Memory B cell (primary cell): ENCODE measurements around the gene EXOC2.
A peak's percentile ranks its signal among the peaks of the same experiment; 100 is the strongest.

ENCODE experiments used
- ATAC-seq: fragments of 150-1000 bp; cut with Tn5 transposase; 2 replicates; pipeline ENCODE4 v1.10.0; 2021; ENCODE audit warnings: low read depth, mild to moderate bottlenecking, moderate library complexity
- DNase-seq, 2 donors: peaks; one replicate each; pipeline ENCODE4 v3.0.0; 2022; ENCODE audit warnings: low spot score in 2 of 2
- H3K27ac Mint-ChIP-seq: one replicate; pipeline ENCODE4 v1.8.0; 2022; ENCODE audit warnings: mild to moderate bottlenecking, moderate library complexity, mixed read lengths
- H3K27me3 Mint-ChIP-seq: one replicate; pipeline ENCODE4 v1.8.0; 2022; ENCODE audit warnings: mixed read lengths
- H3K36me3 Mint-ChIP-seq: one replicate; pipeline ENCODE4 v1.8.0; 2022; ENCODE audit warnings: mild to moderate bottlenecking, mixed read lengths
- H3K4me1 Mint-ChIP-seq: one replicate; pipeline ENCODE4 v1.8.0; 2022; ENCODE audit warnings: mixed read lengths
- H3K4me3 Mint-ChIP-seq: one replicate; pipeline ENCODE4 v1.8.0; 2022; ENCODE audit warnings: mild to moderate bottlenecking, moderate library complexity, mixed read lengths
- H3K9me3 Mint-ChIP-seq: one replicate; pipeline ENCODE4 v1.8.0; 2022; ENCODE audit warnings: mixed read lengths

Gene EXOC2

DNA sequence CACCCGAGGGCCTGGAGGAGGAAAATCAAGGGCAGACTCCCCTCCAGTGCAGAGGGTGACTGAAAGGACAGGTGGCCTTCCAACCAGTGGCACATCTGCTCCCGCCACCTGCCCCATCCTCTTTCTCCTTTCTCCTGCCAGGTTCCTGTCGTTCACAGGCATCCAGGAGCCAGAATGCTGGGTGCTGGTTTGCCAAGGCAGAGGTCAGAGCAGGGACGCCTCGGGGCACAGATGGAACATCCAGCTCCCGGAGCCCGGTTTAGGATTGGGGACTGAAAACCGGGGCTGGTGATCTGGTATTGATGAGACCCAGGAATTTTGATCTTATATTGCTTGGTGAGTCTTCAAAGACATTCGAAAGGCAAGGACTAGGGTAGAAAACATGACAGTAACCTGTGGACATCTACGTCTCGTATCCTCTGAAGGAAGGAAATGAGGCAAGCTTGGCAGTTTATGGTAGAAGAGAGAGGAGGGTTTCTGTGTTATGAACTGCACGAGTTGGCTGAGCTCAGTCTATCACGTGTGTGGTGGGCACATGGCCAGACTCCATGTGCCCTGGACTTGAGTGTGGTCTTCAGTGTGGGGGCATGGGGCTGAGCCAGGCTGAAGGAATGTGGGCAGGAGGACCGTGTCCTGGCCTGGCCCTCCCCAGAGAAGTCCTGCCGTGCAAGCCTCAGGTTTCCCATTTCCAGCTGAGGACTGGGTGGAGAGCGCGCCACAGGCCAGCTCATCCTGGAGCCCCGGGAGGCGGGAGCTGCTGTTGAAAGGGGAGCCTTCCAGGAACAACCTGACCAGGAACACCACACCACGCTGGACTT lies 227.2 kb downstream of the EXOC2 start:
- ATAC-seq, result no peak
- Mint-ChIP-seq H3K27me3 (peaks cover 16% of the 10 kb centered on the region), H3K27ac (peak overlapping the region; percentile 43), H3K4me3 (no peak overlapping the region), H3K36me3 (no peaks in the 10 kb centered on the region), H3K4me1 (peaks cover 16% of the 10 kb centered on the region), H3K9me3 (no peaks in the 10 kb centered on the region)
- DNase-seq, result no peak

DNA sequence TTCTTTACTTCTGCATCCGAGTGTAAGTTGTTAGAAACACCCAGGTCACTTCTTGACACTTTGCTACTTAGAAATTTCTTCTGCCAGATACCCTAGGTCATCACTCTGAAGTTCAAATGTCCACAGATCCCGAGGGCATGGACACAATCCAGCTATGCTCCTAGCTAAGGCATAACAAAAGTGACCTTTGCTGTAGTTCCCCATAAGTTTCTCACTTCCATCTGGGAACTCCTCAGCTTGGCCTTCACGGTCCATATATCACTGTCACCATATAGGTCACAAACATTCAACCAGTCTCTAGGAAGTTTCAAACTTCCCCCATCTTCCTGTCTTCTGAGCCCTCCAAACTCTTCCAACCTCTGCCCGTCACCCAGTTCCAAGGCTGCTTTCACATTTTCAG lies 236.1 kb downstream of the EXOC2 start:
- H3K9me3 Mint-ChIP-seq, result no peaks in the 10 kb centered on the region
- DNase-seq (no peak), ATAC-seq (no peak)
- H3K27me3 Mint-ChIP-seq, result no peaks in the 10 kb centered on the region
- H3K4me3 Mint-ChIP-seq, result no peak overlapping the region
- no peaks in the 10 kb centered on the region for H3K36me3 Mint-ChIP-seq
- no peaks in the 10 kb centered on the region for H3K4me1 Mint-ChIP-seq
- no peak overlapping the region for H3K27ac Mint-ChIP-seq

DNA sequence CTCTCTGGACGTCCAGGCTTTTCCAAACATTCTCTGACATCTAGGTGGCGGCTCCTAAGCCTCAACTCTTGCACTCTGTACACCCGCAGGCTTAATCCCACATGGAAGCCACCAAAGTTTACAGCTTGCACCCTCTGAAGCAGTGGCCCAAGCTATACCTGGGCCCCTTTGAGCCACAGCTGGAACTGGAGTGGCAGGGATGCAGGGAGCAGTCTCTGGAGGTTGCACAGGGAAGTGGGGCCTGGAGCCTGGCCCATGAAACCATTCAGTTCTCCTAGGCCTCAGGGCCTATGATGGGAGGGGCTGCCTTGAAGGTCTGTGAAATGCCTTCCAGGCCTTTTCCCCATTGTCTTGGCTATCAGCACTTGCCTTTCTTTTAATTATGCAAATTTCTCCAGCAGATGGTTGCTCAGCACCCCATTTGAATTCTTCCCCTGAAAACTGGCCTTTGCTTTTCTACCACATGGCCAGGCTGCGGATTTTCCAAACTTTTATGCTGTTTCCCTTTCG lies 236.5 kb downstream of the EXOC2 start:
- DNase-seq (no peak), ATAC-seq (no peak)
- no peak overlapping the region for H3K27ac Mint-ChIP-seq
- no peaks in the 10 kb centered on the region for H3K9me3 Mint-ChIP-seq
- H3K4me1 Mint-ChIP-seq, result no peaks in the 10 kb centered on the region
- no peaks in the 10 kb centered on the region for H3K27me3 Mint-ChIP-seq
- H3K4me3 Mint-ChIP-seq, result no peak overlapping the region
- H3K36me3 Mint-ChIP-seq, result no peaks in the 10 kb centered on the region

DNA sequence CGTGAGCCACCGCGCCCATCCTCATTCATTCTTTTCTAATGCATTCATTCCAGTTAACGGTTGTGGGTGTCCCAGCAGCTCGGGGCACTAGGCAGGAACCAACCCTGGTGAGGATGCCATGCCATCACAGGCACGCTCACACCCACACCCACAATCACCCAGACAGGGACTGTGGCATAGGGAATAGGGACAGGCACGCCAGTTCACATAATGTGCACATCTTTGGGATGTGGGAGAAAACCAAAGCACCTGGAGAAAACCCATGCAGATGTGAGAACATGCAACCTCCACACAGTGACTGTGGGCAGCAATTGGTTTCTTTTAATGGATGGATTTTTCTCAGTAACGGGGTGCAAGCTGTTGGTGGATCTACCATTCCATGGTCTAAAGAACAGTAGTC lies 237.1 kb downstream of the EXOC2 start:
- DNase-seq (no peak), ATAC-seq (no peak)
- H3K27ac Mint-ChIP-seq, result no peak overlapping the region
- no peaks in the 10 kb centered on the region for H3K36me3 Mint-ChIP-seq
- no peaks in the 10 kb centered on the region for H3K4me1 Mint-ChIP-seq
- no peaks in the 10 kb centered on the region for H3K9me3 Mint-ChIP-seq
- no peak overlapping the region for H3K4me3 Mint-ChIP-seq
- no peaks in the 10 kb centered on the region for H3K27me3 Mint-ChIP-seq

DNA sequence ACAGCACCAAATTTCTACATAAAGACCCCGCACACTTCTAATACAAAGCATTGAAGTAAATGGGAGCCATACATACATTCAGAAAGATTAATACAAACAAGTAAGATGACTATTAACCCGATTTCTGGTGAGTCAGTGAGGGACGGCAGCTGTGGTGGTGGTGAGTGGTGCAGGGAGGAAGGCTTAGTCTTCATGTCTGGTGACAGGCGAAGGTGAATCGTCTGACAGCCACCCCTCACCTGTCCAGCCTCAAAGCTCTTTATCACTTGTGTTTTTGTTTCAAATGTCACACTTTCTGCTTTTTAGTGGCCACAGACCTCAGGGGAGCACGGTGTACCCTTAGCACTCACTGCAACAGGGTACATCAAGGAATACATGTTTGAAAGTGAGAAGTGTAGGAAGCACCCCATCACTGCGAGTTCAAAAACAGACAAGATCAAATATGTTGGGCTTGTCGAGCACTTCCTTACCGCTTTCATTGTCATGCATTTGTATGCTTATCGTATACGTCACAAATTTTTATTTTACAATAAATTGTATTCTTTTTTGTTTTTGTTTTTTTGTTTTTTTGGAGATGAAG lies 237.8 kb downstream of the EXOC2 start:
- H3K4me3 Mint-ChIP-seq, result no peak overlapping the region
- no peaks in the 10 kb centered on the region for H3K4me1 Mint-ChIP-seq
- ATAC-seq, result no peak
- no peak overlapping the region for H3K27ac Mint-ChIP-seq
- no peak for DNase-seq
- no peaks in the 10 kb centered on the region for H3K36me3 Mint-ChIP-seq
- no peaks in the 10 kb centered on the region for H3K27me3 Mint-ChIP-seq
- no peaks in the 10 kb centered on the region for H3K9me3 Mint-ChIP-seq

DNA sequence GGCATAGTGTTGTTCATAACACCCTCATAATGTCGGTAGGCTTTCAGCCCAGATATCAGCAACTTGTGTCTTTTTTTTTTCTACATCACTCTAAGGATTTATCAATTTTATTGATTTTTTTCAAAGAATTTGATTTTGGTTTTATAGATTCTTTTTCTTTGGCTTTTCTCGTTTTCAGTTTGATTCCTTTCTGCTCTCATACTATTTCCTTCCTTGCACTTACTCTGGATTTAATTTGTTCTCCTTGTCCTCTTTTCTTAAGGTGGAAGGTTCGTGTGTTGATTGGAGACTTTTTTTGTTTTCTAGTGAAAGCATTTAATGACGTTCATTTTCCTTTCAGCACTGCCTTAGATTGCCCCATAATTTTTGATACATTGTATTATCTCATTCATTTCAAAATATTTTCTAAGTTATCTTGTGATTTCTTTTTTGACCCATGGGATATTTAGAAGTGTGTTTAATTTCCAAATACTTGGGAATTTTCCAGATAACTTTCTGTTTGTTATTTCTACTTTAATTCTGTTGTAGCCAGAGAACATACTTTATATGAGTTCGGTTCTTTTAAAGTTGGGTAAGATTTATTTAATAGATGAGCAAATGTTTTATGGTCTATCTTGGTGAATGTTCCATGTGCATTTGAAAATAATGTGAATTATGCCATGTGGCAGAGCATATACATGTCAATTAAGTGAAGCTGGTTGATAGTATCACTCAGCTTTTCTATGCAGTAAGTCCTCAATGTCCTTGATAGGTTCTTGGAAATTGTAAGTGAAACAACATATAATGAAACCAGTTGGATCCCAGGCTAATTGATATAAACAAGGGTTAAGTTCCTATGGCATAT lies 238.6 kb downstream of the EXOC2 start:
- Mint-ChIP-seq H3K4me3 (no peak overlapping the region), H3K27me3 (no peaks in the 10 kb centered on the region), H3K36me3 (no peaks in the 10 kb centered on the region)

DNA sequence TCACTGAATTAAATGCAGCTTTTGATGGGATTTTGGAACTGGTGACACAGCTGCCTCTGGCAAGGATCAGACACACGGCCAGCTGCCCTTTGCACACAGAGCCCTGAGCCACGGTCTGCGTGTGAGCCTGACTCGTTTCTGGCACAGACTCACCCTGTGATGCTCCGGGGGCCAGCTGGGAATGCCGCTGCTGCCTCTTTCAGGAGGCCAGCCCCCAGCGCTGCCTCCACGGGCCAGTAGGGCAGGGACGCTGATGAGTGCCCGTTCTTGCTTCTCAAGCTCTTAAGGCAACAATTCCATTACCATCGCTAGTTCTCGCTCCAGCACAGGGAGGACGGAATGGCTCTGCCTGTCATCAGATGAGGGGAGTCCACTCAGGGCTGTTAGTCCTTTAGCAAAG lies 239.8 kb downstream of the EXOC2 start:
- Mint-ChIP-seq H3K4me1 (peaks cover 3% of the 10 kb centered on the region), H3K27me3 (no peaks in the 10 kb centered on the region), H3K36me3 (no peaks in the 10 kb centered on the region), H3K4me3 (no peak overlapping the region), H3K9me3 (no peaks in the 10 kb centered on the region), H3K27ac (no peak overlapping the region)
- DNase-seq (no peak), ATAC-seq (no peak)

More for the DNA sequence above, 238.6 kb downstream of the EXOC2 start:
- ATAC-seq (no peak), DNase-seq (no peak)
- H3K4me1 Mint-ChIP-seq, result no peaks in the 10 kb centered on the region
- no peak overlapping the region for H3K27ac Mint-ChIP-seq
- no peaks in the 10 kb centered on the region for H3K9me3 Mint-ChIP-seq

DNA sequence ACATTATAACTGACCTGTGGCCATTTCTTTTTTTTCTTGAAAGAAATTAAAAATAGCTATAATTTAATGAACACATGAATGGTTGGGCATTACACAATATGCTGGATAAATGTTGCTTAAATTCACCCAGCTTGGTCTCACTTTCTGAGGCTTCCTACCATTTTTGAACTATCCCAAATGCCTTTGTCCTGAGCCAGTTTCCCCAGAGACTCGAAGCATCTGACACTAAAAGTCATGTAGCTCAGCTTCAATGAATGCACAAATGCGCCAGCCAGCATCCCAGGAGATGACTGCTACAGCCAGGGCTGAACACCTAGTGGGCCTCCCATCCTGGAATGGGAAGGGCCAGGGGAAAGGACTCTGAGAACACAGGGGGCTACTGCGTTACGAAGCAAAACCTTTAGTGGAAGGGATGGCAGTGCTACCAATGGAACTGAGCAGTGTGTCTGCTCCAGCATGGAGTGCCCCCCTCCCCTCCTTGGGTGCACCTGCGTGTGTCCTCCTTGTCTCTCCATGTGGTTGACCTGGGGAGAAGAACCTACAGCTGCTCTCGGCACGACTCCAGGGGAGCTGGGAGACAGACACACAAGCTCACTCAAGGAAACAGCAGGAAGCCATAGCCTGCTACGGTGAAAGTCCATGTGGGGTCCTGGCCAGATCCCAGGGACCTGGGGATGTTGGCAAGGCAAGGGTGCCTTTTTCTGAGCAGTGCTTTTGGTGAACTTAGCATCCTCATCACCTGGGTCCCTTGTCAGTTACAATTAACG lies 240.5 kb downstream of the EXOC2 start:
- H3K27ac Mint-ChIP-seq, result no peak overlapping the region

DNA sequence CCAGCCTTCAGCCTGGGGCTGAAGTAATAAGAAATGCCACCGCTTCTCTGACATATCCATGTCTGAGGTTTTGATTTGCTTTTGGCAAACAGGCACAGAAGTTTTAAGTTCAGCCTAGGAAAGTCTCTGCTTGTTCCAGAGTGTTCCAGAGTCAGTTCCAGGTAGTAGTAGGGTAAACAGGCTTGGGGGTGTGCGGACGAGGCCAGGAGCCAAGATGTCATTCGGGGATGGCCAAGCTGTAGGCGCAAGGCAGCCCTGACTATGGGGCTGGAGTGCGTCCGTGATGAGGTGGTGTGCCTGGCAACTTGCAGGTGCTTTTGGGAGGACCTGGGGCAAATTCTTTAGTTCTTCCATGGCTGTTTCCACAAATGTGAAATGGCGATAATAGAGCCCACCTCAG lies 241.1 kb downstream of the EXOC2 start:
- H3K36me3 Mint-ChIP-seq, result no peaks in the 10 kb centered on the region
- peaks cover 6% of the 10 kb centered on the region for H3K4me1 Mint-ChIP-seq
- ATAC-seq (no peak), DNase-seq (no peak)
- H3K27ac Mint-ChIP-seq, result no peak overlapping the region
- no peaks in the 10 kb centered on the region for H3K27me3 Mint-ChIP-seq
- no peak overlapping the region for H3K4me3 Mint-ChIP-seq
- H3K9me3 Mint-ChIP-seq, result no peaks in the 10 kb centered on the region

More for the DNA sequence above, 240.5 kb downstream of the EXOC2 start:
- Mint-ChIP-seq H3K27me3 (no peaks in the 10 kb centered on the region), H3K4me1 (peaks cover 6% of the 10 kb centered on the region), H3K9me3 (no peaks in the 10 kb centered on the region), H3K4me3 (no peak overlapping the region), H3K36me3 (no peaks in the 10 kb centered on the region)
- ATAC-seq (no peak), DNase-seq (no peak)

DNA sequence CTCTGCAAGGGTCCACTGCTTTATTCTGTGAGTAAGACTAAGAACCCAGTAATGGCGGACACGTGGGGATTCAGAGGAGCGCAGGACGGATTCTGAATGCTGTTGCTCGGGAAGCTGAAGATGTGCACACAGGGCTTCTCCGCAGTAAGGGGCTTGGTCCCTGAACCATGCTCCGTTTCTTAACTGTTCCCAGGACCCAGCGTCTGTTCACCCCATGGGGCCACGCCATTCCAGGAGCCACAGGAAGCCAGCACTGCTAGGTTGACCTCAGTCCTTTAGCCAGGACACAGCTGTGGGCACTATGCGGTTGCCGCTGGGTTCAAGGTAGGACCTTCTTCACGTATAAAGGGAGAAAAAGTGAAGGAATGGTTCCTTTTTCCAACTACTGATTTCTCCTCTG lies 241.6 kb downstream of the EXOC2 start:
- Mint-ChIP-seq H3K9me3 (no peaks in the 10 kb centered on the region), H3K27me3 (no peaks in the 10 kb centered on the region), H3K4me3 (no peak overlapping the region), H3K4me1 (peaks cover 6% of the 10 kb centered on the region), H3K36me3 (no peaks in the 10 kb centered on the region), H3K27ac (no peak overlapping the region)
- ATAC-seq (no peak), DNase-seq (no peak)

DNA sequence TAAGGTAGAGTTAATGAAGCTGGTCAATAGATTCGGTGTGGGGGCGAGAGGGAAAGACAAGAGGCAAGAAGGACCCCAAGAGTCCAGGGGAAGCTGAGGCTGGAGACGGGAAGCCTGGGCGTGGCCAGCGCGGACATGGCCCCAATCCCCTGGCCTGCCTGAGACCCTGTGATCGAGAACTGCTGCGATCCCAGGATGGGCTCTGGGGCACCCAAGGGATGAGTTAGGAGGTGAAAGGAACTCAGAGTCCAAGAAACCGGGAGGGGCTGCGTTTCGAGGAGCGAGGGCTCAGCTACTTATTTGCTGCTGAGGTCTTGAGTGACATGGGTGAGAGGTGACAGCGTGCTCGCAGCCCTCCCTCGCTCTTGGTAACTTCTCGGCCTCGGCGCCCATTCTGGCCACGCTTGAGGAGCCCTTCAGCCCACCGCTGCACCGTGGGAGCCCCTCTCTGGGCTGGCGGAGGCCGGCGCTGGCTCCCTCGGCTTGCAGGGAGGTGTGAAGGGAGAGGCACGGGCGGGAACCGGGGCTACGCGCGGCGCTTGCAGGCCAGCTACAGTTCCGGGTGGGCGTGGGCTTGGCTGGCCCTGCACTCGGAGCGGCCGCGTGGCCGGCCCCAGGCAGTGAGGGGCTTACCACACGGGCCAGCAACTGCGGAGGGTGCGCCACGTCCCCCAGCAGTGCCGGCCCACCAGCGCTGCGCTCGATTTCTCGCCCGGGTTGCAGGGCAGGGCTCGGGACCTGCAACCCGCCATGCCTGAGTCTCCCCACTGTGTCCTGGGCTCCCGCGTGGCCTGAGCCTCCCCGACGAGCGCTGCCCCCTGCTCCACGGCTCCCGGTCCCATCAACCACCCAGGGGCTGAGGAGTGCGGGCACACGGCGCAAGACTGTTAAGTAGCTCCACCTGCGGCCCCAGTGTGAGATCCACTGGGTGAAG lies 243.2 kb downstream of the EXOC2 start:
- H3K27ac Mint-ChIP-seq, result no peak overlapping the region
- DNase-seq, result no peak
- no peaks in the 10 kb centered on the region for H3K9me3 Mint-ChIP-seq
- H3K4me1 Mint-ChIP-seq, result peaks cover 11% of the 10 kb centered on the region
- H3K36me3 Mint-ChIP-seq, result no peaks in the 10 kb centered on the region
- no peak overlapping the region for H3K4me3 Mint-ChIP-seq
- no peaks in the 10 kb centered on the region for H3K27me3 Mint-ChIP-seq
- no peak for ATAC-seq

DNA sequence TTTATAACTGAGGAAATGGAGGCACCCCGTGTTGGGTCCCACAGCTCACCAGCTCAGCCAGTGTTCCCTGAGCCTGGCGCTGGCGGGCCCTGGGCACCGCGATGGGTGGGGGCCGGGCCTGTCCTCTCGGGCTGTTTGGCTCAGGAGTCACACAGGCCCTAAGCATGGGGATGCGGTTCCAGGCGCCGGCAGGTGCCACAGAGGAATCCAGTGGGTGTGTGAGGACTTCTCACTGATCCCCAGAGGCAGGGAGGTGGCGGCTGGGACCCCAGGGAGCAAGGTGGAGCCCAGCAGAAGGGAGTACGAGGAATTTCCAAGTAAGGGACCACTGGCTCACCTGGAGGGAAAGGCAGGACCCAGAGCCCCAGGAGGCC lies 243.9 kb downstream of the EXOC2 start:
- ATAC-seq (no peak), DNase-seq (no peak)
- no peaks in the 10 kb centered on the region for H3K36me3 Mint-ChIP-seq
- no peak overlapping the region for H3K27ac Mint-ChIP-seq
- no peaks in the 10 kb centered on the region for H3K27me3 Mint-ChIP-seq
- no peak overlapping the region for H3K4me3 Mint-ChIP-seq
- no peaks in the 10 kb centered on the region for H3K9me3 Mint-ChIP-seq
- peaks cover 11% of the 10 kb centered on the region for H3K4me1 Mint-ChIP-seq
